T-helper 2 cell treated with Interferon-gamma antibody and Interleukin-4, amounts not matched to agents 5 μg/mL and 100 μg/mL, for 36 hours (primary cell): Measurements from ENCODE around the gene NRP2.

Experiments
- DNase-seq: peaks from one replicate; pipeline ENCODE4 v3.0.0; 2021; ENCODE audit warnings: low spot score
- H3K27ac Mint-ChIP-seq: one replicate; pipeline ENCODE4 v1.8.0; 2021; ENCODE audit warnings: mild to moderate bottlenecking, mixed read lengths
- H3K27me3 Mint-ChIP-seq: one replicate; pipeline ENCODE4 v1.8.0; 2021; ENCODE audit warnings: low read depth, mixed read lengths
- H3K36me3 Mint-ChIP-seq: one replicate; pipeline ENCODE4 v1.8.0; 2021; ENCODE audit warnings: low read depth, mixed read lengths
- H3K4me1 Mint-ChIP-seq: one replicate; pipeline ENCODE4 v1.8.0; 2021; ENCODE audit warnings: low read depth, mixed read lengths
- H3K4me3 Mint-ChIP-seq: one replicate; pipeline ENCODE4 v1.8.0; 2022; ENCODE audit warnings: mild to moderate bottlenecking, moderate library complexity, mixed read lengths
- H3K9me3 Mint-ChIP-seq: one replicate; pipeline ENCODE4 v1.8.0; 2021; ENCODE audit warnings: mixed read lengths

The NRP2 gene

DNA sequence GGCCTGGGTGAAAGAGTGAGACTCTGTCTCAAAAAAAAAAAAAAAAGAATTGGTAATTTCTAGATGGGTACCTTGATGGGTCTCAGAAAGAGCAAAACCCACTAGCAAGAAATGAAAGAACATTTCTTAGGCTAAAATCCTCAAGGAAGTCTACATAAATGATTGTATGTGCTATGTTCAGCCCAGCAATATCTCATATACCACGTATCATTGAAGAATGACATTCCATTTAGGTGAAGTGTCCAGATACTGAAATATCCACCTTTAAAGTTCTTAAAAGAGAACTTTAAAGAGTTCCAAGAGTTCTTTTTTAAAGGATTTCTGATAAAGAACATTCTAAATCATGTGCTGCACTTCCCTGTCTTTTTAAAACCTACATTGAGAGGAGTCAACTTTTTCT is 19.2 kb downstream of the NRP2 start:
- peaks cover 19% of the 10 kb centered on the region for H3K36me3 Mint-ChIP-seq
- no peaks in the 10 kb centered on the region for H3K27me3 Mint-ChIP-seq

DNA sequence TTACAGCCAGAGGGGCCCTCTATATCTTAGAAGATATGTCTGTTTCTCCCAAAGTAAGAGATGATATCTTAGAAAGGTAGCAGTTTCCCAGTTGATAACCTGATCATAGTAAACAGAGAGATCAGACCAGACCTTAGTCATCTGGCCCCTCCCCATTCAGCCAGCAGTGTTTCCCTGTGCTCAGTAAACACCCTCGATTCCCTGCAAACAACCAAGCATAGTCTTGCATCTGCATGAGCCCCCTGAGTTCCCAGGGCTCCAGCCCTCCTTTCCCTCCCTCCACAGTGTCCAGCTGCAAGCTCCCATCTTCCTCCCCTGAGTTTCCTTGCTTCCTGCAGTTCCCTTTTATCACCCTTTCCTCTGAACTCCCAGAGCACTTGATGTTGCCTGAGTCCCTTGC is 20.3 kb downstream of the NRP2 start:
- H3K27me3 Mint-ChIP-seq, result no peaks in the 10 kb centered on the region
- peaks cover 13% of the 10 kb centered on the region for H3K36me3 Mint-ChIP-seq
- peaks cover 39% of the 10 kb centered on the region for H3K4me1 Mint-ChIP-seq
- H3K9me3 Mint-ChIP-seq, result no peaks in the 10 kb centered on the region
- H3K4me3 Mint-ChIP-seq, result no peak overlapping the region
- no peak overlapping the region for H3K27ac Mint-ChIP-seq
- DNase-seq, result no peak

More for the DNA sequence above, 19.2 kb downstream of the NRP2 start:
- DNase-seq, result no peak
- Mint-ChIP-seq H3K4me1 (peaks cover 35% of the 10 kb centered on the region), H3K27ac (no peak overlapping the region), H3K4me3 (no peak overlapping the region), H3K9me3 (no peaks in the 10 kb centered on the region)

DNA sequence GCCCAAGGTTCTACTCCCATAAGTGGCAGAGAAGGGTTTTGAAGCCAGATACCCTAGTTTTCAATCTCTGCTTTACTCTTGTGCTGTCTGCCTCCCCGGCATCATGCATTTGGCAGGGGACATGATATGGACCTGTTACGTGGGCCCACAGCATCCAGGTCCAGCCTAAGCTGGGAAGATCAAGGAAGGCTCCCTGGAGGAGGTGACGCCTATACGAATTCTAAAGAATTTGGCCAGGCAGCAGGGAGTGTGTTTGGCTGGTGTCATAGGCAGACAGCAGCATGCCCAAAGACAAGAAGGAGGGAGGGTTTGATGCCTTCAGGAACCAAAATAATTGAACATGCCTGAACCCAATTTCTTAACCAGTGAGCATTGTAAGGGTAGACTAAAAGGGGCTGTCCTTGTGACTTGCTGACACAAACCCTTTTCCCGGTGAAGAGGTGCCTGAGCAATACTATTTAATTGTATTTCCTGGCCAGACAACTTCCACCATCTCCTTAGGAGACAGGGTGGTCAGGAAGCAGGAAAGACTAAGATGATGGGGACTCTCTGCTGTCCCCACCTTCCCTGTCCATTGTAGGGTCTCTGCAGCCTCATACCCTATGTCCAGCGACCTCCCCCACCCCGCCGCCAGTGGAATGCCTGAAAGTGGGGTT is 21.3 kb downstream of the NRP2 start:
- Mint-ChIP-seq H3K4me3 (no peak overlapping the region), H3K27ac (no peak overlapping the region), H3K4me1 (peaks cover 42% of the 10 kb centered on the region), H3K9me3 (no peaks in the 10 kb centered on the region), H3K27me3 (no peaks in the 10 kb centered on the region), H3K36me3 (peaks cover 11% of the 10 kb centered on the region)
- no peak for DNase-seq

DNA sequence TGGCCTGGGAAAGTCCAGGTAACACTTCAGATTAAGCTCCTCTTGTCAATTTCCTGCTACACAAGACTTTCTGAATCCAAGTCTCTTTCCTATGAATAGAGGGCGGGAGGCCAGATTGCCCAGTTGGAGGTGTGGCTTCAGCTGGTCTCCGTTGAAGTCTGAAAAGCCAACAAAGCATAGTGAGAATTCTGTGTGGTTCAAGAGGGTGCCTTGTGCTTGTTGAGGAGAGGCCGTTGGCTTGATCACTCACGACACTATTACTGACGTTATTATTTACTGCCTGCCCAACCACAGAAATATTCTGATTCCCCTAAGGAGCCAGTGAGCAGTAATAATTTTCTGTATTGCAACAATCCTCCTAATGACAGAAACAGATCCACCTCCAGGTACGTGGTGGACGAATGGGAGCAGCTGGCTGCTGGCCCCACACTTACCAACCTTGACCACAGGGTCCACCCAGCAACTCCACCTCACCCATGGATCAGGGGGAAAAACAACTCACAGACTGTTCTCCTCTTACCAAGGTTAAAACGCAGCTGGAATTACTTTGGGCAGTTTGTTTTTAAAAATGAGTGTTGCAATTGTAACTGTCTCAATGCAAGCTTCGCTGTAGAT is 21.9 kb downstream of the NRP2 start:
- no peak for DNase-seq
- Mint-ChIP-seq H3K36me3 (peaks cover 9% of the 10 kb centered on the region), H3K27ac (no peak overlapping the region), H3K9me3 (no peaks in the 10 kb centered on the region), H3K4me1 (peaks cover 42% of the 10 kb centered on the region), H3K4me3 (no peak overlapping the region), H3K27me3 (no peaks in the 10 kb centered on the region)

GRCh38 chr2:205705511-205706349 is 23.4 kb downstream of the NRP2 start:
- no peak for DNase-seq
- Mint-ChIP-seq H3K9me3 (no peaks in the 10 kb centered on the region), H3K27ac (peak overlapping the region; percentile 85), H3K27me3 (no peaks in the 10 kb centered on the region), H3K36me3 (peaks cover 3% of the 10 kb centered on the region), H3K4me1 (peaks cover 30% of the 10 kb centered on the region), H3K4me3 (peak overlapping the region; percentile 17)

DNA sequence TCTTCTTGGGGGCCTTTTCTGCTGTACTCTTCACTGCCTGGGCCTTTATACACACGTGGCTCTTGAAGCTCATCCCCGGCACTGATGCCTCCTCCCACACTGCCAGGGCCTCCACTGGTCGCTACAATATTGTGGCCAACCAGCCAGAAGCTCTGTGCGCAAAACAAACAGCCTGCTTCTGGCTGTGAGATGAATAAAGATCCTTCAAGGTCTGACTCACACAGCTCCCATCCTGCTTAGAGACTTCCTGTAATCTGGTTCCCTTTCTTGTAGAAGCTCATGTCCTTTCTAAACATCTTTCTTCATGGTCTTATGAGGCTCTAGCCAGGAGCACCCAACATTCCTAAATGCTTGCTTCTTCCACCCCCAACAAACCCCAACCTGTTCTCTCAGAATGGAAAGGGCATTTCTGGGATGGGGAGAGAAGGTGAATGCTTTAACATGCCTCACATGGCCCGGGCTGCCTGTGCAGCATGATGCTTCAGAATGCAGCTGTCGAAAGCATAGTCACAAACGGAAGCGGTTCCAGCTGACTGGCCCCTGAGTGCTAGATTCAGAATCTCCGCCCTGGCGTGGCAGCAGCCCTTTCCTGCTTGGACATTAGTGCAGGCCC is 24.6 kb downstream of the NRP2 start:
- Mint-ChIP-seq H3K27ac (peak overlapping the region; percentile 95), H3K27me3 (no peaks in the 10 kb centered on the region), H3K36me3 (peaks cover 3% of the 10 kb centered on the region), H3K4me3 (peak overlapping the region; percentile 40), H3K4me1 (peaks cover 32% of the 10 kb centered on the region), H3K9me3 (no peaks in the 10 kb centered on the region)
- peak; percentile 76 for DNase-seq

DNA sequence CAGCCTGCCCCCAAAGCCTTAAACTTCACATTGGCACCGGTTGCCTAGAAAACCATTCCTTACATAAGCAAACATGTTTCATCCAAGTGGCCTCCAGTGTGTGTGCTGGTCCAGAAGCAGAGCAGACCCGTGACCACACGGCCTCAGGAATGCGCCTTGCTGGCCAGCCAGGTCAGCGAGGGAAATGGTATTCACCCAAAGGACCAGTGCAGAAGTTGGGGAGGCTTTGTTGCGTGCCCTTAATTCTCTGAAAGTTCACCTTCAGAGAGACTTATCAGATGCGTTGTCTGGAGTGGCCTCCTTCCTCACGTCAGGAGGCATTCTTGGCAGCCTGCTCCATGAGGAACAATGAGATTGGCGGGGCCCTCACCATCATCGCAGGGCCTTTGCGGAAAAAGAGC is 25.9 kb downstream of the NRP2 start:
- Mint-ChIP-seq H3K36me3 (peaks cover 2% of the 10 kb centered on the region), H3K4me1 (peaks cover 31% of the 10 kb centered on the region), H3K9me3 (no peaks in the 10 kb centered on the region), H3K27ac (no peak overlapping the region), H3K27me3 (no peaks in the 10 kb centered on the region), H3K4me3 (no peak overlapping the region)
- DNase-seq, result no peak

- Mint-ChIP-seq H3K4me1 (peaks cover 34% of the 10 kb centered on the region), H3K4me3 (no peak overlapping the region), H3K9me3 (no peaks in the 10 kb centered on the region), H3K27me3 (no peaks in the 10 kb centered on the region), H3K27ac (peak overlapping the region; percentile 75), H3K36me3 (no peaks in the 10 kb centered on the region)
- no peak for DNase-seq
Measured at GRCh38 chr2:205709319-205709718, 27.0 kb downstream of the NRP2 start.

GRCh38 chr2:205712508-205712907 is 30.2 kb downstream of the NRP2 start:
- peaks cover 23% of the 10 kb centered on the region for H3K4me1 Mint-ChIP-seq
- H3K9me3 Mint-ChIP-seq, result no peaks in the 10 kb centered on the region
- H3K27me3 Mint-ChIP-seq, result no peaks in the 10 kb centered on the region
- H3K36me3 Mint-ChIP-seq, result peaks cover under 1% of the 10 kb centered on the region
- no peak overlapping the region for H3K27ac Mint-ChIP-seq
- DNase-seq, result no peak
- H3K4me3 Mint-ChIP-seq, result no peak overlapping the region

DNA sequence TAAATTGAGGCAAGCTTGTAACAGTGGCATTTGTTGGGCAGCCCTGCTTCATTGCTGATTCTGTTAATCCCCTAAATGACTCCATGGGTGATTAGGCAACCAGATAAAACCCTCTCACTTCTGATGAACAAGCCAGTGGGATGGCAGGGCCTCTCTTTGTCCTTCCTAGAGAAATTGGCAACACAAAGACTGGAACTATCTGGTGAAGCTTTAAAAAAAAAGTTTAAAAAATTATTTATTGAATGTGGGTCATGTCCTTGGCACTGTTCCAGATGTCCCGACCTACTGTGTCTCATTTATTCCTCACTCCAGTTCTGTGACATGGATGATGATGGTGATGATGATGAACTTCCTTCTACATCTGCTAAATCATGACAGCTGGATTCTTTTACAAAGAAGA is 30.8 kb downstream of the NRP2 start:
- H3K9me3 Mint-ChIP-seq, result no peaks in the 10 kb centered on the region
- H3K4me3 Mint-ChIP-seq, result no peak overlapping the region
- H3K27me3 Mint-ChIP-seq, result no peaks in the 10 kb centered on the region
- peaks cover 21% of the 10 kb centered on the region for H3K4me1 Mint-ChIP-seq
- no peak overlapping the region for H3K27ac Mint-ChIP-seq
- peaks cover 4% of the 10 kb centered on the region for H3K36me3 Mint-ChIP-seq
- no peak for DNase-seq

GRCh38 chr2:205714058-205714776 is 31.9 kb downstream of the NRP2 start:
- peaks cover 6% of the 10 kb centered on the region for H3K36me3 Mint-ChIP-seq
- no peak overlapping the region for H3K27ac Mint-ChIP-seq
- no peaks in the 10 kb centered on the region for H3K27me3 Mint-ChIP-seq
- H3K9me3 Mint-ChIP-seq, result no peaks in the 10 kb centered on the region
- no peak overlapping the region for H3K4me3 Mint-ChIP-seq
- DNase-seq, result peak; percentile 44
- peaks cover 18% of the 10 kb centered on the region for H3K4me1 Mint-ChIP-seq

- peaks cover 6% of the 10 kb centered on the region for H3K36me3 Mint-ChIP-seq
- H3K4me1 Mint-ChIP-seq, result peaks cover 15% of the 10 kb centered on the region
- H3K9me3 Mint-ChIP-seq, result no peaks in the 10 kb centered on the region
- no peaks in the 10 kb centered on the region for H3K27me3 Mint-ChIP-seq
- no peak overlapping the region for H3K4me3 Mint-ChIP-seq
- no peak for DNase-seq
- no peak overlapping the region for H3K27ac Mint-ChIP-seq
Measured at GRCh38 chr2:205714789-205715720, 32.8 kb downstream of the NRP2 start.
